ENCODE results near the gene CSNK2A3.

GRCh38 chr11:11401960-11402535 is 49.0 kb upstream of the CSNK2A3 start:
- TF ChIP-seq CTCF (conservative IDR thresholded peaks at IDR 0.05) (no peak), EZH2 (IDR thresholded peaks at IDR 0.05; ENCODE audit: low read depth) (no peak)

Measured in PC-9 (cell line).